WTC11 (cell line): ENCODE measurements around the gene GLG1.
"Not testable (repeated sequence)": the region's sequence is repeated elsewhere in the genome, so short reads cannot be mapped to it uniquely, and the experiment has no call there.

Source experiments
- ESRRA ChIP-seq: sonication (generic); formaldehyde crosslinking; IDR thresholded peaks from 2 replicates; pipeline ENCODE4 v1.8.1; 2022; ENCODE audit warnings: mild to moderate bottlenecking, missing genetic modification reagents, borderline replicate concordance
- GABPB1 ChIP-seq: sonication (generic); formaldehyde crosslinking; IDR thresholded peaks from 2 replicates; pipeline ENCODE4 v1.8.1; 2023; ENCODE audit warnings: mild to moderate bottlenecking, missing genetic modification reagents
- NFATC4 ChIP-seq: fragments of 250-450 bp; sonication (Bioruptor Pico); IDR thresholded peaks from 2 replicates; pipeline ENCODE4 v1.9.0; 2021; ENCODE audit warnings: mild to moderate bottlenecking
- NFYB ChIP-seq: sonication (generic); formaldehyde crosslinking; conservative IDR thresholded peaks from 2 replicates; pipeline ENCODE4 v1.8.0; 2022; ENCODE audit warnings: low read depth, missing genetic modification reagents
- SMAD4 ChIP-seq: sonication (generic); formaldehyde crosslinking; IDR thresholded peaks from 2 replicates; pipeline ENCODE4 v1.8.0; 2022; ENCODE audit warnings: mild to moderate bottlenecking, missing genetic modification reagents
- TF ChIP-seq, protein P1 (sequence below): sonication (generic); formaldehyde crosslinking; IDR thresholded peaks from 2 replicates; pipeline ENCODE4 v1.8.1; 2022; ENCODE audit warnings: low read depth, mild to moderate bottlenecking, moderate library complexity, missing genetic modification reagents, borderline replicate concordance
- TF ChIP-seq, protein P2 (sequence below): fragments of 200-600 bp; IDR thresholded peaks from 2 replicates; pipeline ENCODE4 v1.8.0; 2022; ENCODE audit warnings: antibody characterized with exemption
- TF ChIP-seq, protein P3 (sequence below): sonication (generic); formaldehyde crosslinking; IDR thresholded peaks from 2 replicates; pipeline ENCODE4 v1.8.1; 2023; ENCODE audit warnings: mild to moderate bottlenecking, missing genetic modification reagents, moderate library complexity
- TF ChIP-seq, protein P4 (sequence below): sonication (generic); formaldehyde crosslinking; IDR thresholded peaks from 2 replicates; pipeline ENCODE4 v1.8.1; 2023; ENCODE audit warnings: mild to moderate bottlenecking, moderate library complexity, missing genetic modification reagents
- TF ChIP-seq, protein P5 (sequence below): sonication (generic); formaldehyde crosslinking; IDR thresholded peaks from 2 replicates; pipeline ENCODE4 v1.8.0; 2022; ENCODE audit warnings: missing genetic modification reagents

DNA sequence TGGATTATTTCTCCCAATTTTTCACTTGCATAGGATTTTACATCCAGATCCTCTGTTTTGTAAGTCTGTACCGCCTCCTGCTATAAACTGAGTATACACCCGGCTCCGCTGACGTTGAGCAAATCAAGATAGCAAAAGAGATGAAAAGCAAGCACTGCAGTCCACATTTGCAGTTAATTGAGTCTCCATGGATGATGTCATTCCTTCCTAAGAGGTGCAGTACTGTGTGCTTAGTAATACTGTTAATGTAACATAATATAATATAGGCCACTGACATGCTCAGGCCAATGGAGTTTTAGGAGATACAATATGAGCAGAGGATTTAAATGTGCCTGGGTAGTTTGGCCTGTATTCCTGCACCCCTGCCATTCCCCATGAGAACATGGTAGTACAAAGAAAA, 72.3 kb downstream of the GLG1 start:
- TF ChIP-seq, protein P1, sequence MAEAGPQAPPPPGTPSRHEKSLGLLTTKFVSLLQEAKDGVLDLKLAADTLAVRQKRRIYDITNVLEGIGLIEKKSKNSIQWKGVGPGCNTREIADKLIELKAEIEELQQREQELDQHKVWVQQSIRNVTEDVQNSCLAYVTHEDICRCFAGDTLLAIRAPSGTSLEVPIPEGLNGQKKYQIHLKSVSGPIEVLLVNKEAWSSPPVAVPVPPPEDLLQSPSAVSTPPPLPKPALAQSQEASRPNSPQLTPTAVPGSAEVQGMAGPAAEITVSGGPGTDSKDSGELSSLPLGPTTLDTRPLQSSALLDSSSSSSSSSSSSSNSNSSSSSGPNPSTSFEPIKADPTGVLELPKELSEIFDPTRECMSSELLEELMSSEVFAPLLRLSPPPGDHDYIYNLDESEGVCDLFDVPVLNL (CRISPR knock-in tag), result not testable (repeated sequence)
- not testable (repeated sequence) for TF ChIP-seq SMAD4 (CRISPR knock-in tag); NFYB (CRISPR knock-in tag); ESRRA; GABPB1 (CRISPR knock-in tag); NFATC4 (CRISPR knock-in tag)
- TF ChIP-seq, protein P2, sequence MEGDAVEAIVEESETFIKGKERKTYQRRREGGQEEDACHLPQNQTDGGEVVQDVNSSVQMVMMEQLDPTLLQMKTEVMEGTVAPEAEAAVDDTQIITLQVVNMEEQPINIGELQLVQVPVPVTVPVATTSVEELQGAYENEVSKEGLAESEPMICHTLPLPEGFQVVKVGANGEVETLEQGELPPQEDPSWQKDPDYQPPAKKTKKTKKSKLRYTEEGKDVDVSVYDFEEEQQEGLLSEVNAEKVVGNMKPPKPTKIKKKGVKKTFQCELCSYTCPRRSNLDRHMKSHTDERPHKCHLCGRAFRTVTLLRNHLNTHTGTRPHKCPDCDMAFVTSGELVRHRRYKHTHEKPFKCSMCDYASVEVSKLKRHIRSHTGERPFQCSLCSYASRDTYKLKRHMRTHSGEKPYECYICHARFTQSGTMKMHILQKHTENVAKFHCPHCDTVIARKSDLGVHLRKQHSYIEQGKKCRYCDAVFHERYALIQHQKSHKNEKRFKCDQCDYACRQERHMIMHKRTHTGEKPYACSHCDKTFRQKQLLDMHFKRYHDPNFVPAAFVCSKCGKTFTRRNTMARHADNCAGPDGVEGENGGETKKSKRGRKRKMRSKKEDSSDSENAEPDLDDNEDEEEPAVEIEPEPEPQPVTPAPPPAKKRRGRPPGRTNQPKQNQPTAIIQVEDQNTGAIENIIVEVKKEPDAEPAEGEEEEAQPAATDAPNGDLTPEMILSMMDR, result not testable (repeated sequence)
- TF ChIP-seq, protein P3, sequence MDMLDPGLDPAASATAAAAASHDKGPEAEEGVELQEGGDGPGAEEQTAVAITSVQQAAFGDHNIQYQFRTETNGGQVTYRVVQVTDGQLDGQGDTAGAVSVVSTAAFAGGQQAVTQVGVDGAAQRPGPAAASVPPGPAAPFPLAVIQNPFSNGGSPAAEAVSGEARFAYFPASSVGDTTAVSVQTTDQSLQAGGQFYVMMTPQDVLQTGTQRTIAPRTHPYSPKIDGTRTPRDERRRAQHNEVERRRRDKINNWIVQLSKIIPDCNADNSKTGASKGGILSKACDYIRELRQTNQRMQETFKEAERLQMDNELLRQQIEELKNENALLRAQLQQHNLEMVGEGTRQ, result not testable (repeated sequence)
- TF ChIP-seq, protein P4, sequence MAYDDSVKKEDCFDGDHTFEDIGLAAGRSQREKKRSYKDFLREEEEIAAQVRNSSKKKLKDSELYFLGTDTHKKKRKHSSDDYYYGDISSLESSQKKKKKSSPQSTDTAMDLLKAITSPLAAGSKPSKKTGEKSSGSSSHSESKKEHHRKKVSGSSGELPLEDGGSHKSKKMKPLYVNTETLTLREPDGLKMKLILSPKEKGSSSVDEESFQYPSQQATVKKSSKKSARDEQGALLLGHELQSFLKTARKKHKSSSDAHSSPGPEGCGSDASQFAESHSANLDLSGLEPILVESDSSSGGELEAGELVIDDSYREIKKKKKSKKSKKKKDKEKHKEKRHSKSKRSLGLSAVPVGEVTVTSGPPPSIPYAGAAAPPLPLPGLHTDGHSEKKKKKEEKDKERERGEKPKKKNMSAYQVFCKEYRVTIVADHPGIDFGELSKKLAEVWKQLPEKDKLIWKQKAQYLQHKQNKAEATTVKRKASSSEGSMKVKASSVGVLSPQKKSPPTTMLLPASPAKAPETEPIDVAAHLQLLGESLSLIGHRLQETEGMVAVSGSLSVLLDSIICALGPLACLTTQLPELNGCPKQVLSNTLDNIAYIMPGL (CRISPR knock-in tag), result not testable (repeated sequence)
- TF ChIP-seq, protein P5, sequence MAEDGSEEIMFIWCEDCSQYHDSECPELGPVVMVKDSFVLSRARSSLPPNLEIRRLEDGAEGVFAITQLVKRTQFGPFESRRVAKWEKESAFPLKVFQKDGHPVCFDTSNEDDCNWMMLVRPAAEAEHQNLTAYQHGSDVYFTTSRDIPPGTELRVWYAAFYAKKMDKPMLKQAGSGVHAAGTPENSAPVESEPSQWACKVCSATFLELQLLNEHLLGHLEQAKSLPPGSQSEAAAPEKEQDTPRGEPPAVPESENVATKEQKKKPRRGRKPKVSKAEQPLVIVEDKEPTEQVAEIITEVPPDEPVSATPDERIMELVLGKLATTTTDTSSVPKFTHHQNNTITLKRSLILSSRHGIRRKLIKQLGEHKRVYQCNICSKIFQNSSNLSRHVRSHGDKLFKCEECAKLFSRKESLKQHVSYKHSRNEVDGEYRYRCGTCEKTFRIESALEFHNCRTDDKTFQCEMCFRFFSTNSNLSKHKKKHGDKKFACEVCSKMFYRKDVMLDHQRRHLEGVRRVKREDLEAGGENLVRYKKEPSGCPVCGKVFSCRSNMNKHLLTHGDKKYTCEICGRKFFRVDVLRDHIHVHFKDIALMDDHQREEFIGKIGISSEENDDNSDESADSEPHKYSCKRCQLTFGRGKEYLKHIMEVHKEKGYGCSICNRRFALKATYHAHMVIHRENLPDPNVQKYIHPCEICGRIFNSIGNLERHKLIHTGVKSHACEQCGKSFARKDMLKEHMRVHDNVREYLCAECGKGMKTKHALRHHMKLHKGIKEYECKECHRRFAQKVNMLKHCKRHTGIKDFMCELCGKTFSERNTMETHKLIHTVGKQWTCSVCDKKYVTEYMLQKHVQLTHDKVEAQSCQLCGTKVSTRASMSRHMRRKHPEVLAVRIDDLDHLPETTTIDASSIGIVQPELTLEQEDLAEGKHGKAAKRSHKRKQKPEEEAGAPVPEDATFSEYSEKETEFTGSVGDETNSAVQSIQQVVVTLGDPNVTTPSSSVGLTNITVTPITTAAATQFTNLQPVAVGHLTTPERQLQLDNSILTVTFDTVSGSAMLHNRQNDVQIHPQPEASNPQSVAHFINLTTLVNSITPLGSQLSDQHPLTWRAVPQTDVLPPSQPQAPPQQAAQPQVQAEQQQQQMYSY (CRISPR knock-in tag), result not testable (repeated sequence)
